Upper lobe of right lung (tissue), 1 donor: Measurements from ENCODE around the gene PTCD1. TPM values are rescaled to one million over a fixed set of nuclear protein-coding genes. Genes with fewer than 3 reads are reported as not detected.
"Not testable (repeated sequence)": the region's sequence is repeated elsewhere in the genome, so short reads cannot be mapped to it uniquely, and the experiment has no call there.

Experiments
- ATAC-seq: fragments of 200-7000 bp; cut with Tn5 transposase; one replicate; pipeline ENCODE4 v1.9.1; 2020; ENCODE audit warnings: mild to moderate bottlenecking, moderate library complexity
- DNase-seq: peaks from one replicate; pipeline ENCODE4 v3.0.0-alpha.2; 2020
- H3K27ac ChIP-seq: fragments of 200-600 bp; one replicate; pipeline ENCODE4 v1.8.0; 2022
- H3K27me3 ChIP-seq: fragments of 200-600 bp; one replicate; pipeline ENCODE4 v1.8.0; 2022; ENCODE audit warnings: mild to moderate bottlenecking
- H3K36me3 ChIP-seq: fragments of 200-600 bp; one replicate; pipeline ENCODE4 v1.8.0; 2022
- H3K4me1 ChIP-seq: fragments of 200-600 bp; one replicate; pipeline ENCODE4 v1.8.0; 2022
- H3K4me3 ChIP-seq: fragments of 200-600 bp; one replicate; pipeline ENCODE4 v1.8.0; 2022; ENCODE audit warnings: mild to moderate bottlenecking
- H3K9me3 ChIP-seq: fragments of 200-600 bp; one replicate; pipeline ENCODE4 v1.8.0; 2022
- intact Hi-C: fragments of 100-400 bp; cut with DNase I; formaldehyde crosslinking; loops from one replicate; pipeline ENCODE4 v1.11.0; 2022
- total RNA-seq: library from RNA; stranded (reverse); fragmentation: NEBNext Ultra II Directional; extraction: Animal tissue kit (Norgen Biotek cat#: 25700); gene quantifications from one replicate; pipeline ENCODE4 v1.2.1, GENCODE V29; 2021
- TF ChIP-seq, protein P1 (sequence below): fragments of 200-600 bp; IDR thresholded peaks from one replicate; pipeline ENCODE4 v1.8.0; 2022; ENCODE audit warnings: antibody characterized with exemption
- donor health status: DM: no; HTN: yes; CAD: no; lungs with severe emphysema.

PTCD1 gene
- total RNA-seq, 1 donor from 2014 or later, result 7.5 TPM

DNA sequence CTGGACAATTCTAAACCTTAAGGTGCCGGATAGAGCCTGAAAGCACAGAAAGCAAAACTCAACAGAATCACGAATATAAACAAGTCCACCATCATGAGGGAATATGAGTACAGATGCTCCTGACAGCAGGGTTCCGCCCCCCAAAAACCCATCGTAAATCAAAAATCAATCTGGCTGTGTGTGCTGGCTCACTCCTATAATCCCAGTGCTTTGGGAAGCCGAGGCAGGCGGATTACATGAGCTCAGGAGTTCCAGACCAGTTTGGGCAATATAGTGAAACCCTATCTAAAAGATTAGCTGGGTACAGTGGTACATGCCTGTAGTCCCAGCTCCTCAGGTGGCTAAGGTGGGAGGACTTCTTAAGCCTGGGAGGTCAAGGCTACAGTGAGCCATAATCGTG, 17.6 kb downstream of the PTCD1 start:
- DNase-seq (no peak), ATAC-seq (no peak)
- peaks cover 94% of the 10 kb centered on the region for H3K36me3 ChIP-seq
- intact Hi-C loops, result no loop called here
- H3K4me3 ChIP-seq, result no peak overlapping the region
- TF ChIP-seq, protein P1, sequence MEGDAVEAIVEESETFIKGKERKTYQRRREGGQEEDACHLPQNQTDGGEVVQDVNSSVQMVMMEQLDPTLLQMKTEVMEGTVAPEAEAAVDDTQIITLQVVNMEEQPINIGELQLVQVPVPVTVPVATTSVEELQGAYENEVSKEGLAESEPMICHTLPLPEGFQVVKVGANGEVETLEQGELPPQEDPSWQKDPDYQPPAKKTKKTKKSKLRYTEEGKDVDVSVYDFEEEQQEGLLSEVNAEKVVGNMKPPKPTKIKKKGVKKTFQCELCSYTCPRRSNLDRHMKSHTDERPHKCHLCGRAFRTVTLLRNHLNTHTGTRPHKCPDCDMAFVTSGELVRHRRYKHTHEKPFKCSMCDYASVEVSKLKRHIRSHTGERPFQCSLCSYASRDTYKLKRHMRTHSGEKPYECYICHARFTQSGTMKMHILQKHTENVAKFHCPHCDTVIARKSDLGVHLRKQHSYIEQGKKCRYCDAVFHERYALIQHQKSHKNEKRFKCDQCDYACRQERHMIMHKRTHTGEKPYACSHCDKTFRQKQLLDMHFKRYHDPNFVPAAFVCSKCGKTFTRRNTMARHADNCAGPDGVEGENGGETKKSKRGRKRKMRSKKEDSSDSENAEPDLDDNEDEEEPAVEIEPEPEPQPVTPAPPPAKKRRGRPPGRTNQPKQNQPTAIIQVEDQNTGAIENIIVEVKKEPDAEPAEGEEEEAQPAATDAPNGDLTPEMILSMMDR, result no peak
- no peaks in the 10 kb centered on the region for H3K27me3 ChIP-seq
- no peaks in the 10 kb centered on the region for H3K4me1 ChIP-seq
- H3K9me3 ChIP-seq, result no peaks in the 10 kb centered on the region
- H3K27ac ChIP-seq, result no peak overlapping the region

DNA sequence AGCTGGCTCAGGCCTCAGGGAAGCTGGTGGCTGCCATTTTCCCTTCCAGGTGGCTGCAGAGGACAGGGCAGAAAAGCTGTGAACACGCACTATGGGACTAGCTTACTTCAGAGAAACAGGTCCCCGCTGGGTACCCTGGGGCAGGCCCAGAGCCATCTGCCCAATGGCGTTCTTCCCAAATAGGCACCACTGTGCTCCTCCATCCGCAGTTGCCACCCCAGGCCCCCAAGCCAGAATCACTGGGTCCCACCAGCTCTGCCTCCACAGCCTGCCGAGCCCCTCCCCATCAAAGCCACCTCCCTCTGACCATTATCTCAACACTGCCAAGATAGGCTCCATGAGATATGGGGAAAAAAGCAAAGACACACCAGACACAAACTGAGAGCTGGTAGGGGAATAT, 18.4 kb downstream of the PTCD1 start:
- H3K36me3 ChIP-seq, result peaks cover 97% of the 10 kb centered on the region
- intact Hi-C loops, result no loop called here
- TF ChIP-seq, protein P1, result no peak
- ATAC-seq (no peak), DNase-seq (no peak)
- H3K4me1 ChIP-seq, result no peaks in the 10 kb centered on the region
- no peaks in the 10 kb centered on the region for H3K27me3 ChIP-seq
- no peaks in the 10 kb centered on the region for H3K9me3 ChIP-seq
- no peak overlapping the region for H3K27ac ChIP-seq
- H3K4me3 ChIP-seq, result no peak overlapping the region

DNA sequence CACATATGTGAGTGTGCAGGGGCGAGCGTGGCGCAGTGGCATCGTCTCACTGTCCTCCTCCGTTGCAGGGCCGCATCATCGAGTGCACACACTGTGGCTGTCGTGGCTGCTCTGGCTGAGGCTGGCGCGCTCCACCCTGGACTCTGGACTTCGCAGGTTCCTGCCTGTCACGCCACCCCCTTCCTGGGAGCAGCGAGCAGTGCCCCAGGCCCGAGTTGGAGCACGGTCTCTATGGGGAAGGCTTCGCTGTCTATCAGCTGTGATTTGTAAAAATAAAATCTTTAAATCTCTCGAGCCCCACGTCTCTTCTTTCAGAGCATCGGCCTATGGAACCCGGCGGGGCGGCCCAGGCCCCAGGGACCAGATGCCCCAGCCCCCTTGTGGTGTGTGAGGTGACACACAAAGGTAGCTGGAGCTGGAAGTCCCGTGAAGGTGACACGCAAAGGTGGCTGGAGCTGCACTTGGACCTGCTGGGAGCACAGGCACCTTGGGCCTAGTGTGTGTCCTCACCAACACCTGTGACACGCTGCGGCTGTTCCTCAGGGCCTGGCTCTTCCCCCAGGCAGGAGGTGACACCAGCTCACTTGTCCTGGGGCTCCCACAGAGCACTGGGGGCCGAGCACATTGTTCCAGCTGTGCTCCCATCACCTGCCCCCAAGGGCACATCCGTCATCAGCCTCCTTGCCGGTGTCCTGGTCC, 19.1 kb downstream of the PTCD1 start:
- no peak for ATAC-seq
- Histone ChIP-seq H3K27ac (no peak overlapping the region), H3K4me3 (no peak overlapping the region), H3K9me3 (no peaks in the 10 kb centered on the region), H3K27me3 (no peaks in the 10 kb centered on the region), H3K36me3 (peaks cover 97% of the 10 kb centered on the region), H3K4me1 (no peaks in the 10 kb centered on the region)
- TF ChIP-seq, protein P1, result no peak
- no peak for DNase-seq
- intact Hi-C loops, result loop anchor here (10.0 kb wide), 1 partner anchor 55 kb away; no protein-coding TSS in a partner anchor

DNA sequence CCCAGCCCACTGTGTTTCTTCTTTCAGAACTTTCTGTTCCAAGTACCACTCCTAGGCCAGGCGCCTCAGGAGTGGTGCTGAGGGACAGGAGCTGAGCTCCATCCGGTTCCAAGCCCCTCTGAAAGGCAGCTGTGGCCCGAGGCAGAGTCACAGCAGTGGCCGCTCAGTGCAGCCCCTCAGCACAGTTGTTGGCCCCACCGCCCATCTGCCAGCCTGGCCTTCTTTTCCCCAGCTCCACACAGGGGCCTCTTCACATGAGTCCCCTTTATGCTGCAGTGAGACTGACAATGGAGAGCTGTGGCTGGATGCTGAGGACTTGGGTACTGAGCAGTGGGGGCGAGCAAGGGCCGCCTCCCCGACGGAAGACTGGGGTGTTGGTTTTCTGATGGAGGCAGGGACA, 20.3 kb downstream of the PTCD1 start:
- peak; percentile 8 for ATAC-seq
- Histone ChIP-seq H3K9me3 (no peaks in the 10 kb centered on the region), H3K27me3 (no peaks in the 10 kb centered on the region), H3K36me3 (peaks cover 98% of the 10 kb centered on the region), H3K4me1 (no peaks in the 10 kb centered on the region), H3K27ac (no peak overlapping the region), H3K4me3 (no peak overlapping the region)
- no peak for DNase-seq
- TF ChIP-seq, protein P1, result no peak
- intact Hi-C loops, result loop anchor here (10.0 kb wide), 1 partner anchor 53 kb away; no protein-coding TSS in a partner anchor

DNA sequence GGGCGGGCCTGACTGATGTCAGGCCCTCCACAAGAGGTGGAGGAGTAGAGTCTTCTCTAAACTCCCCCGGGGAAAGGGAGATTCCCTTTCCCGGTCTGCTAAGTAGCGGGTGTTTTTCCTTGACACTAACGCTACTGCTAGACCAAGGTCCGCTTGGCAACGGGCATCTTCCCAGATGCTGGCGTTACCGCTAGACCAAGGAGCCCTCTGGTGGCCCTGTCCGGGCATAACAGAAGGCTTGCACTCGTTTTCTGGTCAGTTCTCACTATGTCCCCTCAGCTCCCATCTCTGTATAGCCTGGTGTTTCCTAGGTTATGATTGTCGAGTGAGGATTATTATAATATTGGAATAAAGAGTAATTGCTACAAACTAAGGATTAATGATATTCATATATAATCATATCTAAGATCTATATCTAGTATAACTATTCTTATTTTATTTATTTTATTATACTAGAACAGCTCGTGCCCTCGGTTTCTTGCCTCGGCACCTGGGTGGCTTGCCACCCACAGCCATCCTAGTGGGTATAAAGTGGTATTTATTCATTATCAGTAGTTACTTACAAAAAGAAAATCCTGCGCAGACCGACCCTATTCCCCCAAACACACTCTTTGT, 23.0 kb downstream of the PTCD1 start:
- peaks cover 100% of the 10 kb centered on the region for H3K36me3 ChIP-seq
- not testable (repeated sequence) for H3K27me3 ChIP-seq, H3K9me3 ChIP-seq, DNase-seq, H3K4me3 ChIP-seq, H3K4me1 ChIP-seq, ATAC-seq, H3K27ac ChIP-seq
- TF ChIP-seq, protein P1, result peak; percentile 68
- intact Hi-C loops, result loop anchor here (10.0 kb wide), 1 partner anchor 51 kb away; no protein-coding TSS in a partner anchor
